ENCODE results near the gene RNF213.

- TF ChIP-seq GATA2 (IDR thresholded peaks at IDR 0.05; ENCODE audit: low read depth, low read length) (no peak), GATA3 (IDR thresholded peaks at IDR 0.05; ENCODE audit: low read depth, low read length) (no peak)
Observed at GRCh38 chr17:80349151-80349651, 88.5 kb downstream of the RNF213 start.
